Measurements from ENCODE around the gene POU6F2.
A peak's percentile ranks its signal among the peaks of the same experiment; 100 is the strongest.
"Not testable (repeated sequence)": the region's sequence is repeated elsewhere in the genome, so short reads cannot be mapped to it uniquely, and the experiment has no call there.

Gene POU6F2, protein sequence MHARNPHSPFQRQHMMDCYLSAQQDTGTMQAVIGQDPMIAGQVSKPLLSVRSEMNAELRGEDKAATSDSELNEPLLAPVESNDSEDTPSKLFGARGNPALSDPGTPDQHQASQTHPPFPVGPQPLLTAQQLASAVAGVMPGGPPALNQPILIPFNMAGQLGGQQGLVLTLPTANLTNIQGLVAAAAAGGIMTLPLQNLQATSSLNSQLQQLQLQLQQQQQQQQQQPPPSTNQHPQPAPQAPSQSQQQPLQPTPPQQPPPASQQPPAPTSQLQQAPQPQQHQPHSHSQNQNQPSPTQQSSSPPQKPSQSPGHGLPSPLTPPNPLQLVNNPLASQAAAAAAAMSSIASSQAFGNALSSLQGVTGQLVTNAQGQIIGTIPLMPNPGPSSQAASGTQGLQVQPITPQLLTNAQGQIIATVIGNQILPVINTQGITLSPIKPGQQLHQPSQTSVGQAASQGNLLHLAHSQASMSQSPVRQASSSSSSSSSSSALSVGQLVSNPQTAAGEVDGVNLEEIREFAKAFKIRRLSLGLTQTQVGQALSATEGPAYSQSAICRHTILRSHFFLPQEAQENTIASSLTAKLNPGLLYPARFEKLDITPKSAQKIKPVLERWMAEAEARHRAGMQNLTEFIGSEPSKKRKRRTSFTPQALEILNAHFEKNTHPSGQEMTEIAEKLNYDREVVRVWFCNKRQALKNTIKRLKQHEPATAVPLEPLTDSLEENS

DNA sequence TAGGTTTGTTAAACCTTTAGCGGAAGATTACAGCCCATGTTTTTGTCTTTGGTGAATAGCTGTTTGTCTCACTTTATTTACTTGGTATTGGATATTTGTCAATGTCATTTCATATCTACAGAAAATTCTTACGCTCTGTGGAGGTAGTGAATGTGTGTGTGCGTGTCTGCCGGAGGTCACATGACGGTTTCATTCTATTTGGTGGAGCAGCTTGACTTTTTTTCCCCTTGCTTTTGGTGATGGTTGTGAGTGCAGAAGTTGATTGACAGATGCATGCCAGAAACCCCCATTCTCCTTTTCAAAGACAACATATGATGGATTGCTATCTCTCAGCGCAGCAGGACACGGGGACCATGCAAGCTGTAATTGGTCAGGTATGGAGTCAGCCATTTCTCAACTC is at the start of gene POU6F2:
POU6F2 (plus strand) TSS at position 225 of the 400 bp plus-strand sequence; CDS start at position 270, 45 bp downstream.
- DNase-seq (ENCODE audit: low read depth) = no peak

DNA sequence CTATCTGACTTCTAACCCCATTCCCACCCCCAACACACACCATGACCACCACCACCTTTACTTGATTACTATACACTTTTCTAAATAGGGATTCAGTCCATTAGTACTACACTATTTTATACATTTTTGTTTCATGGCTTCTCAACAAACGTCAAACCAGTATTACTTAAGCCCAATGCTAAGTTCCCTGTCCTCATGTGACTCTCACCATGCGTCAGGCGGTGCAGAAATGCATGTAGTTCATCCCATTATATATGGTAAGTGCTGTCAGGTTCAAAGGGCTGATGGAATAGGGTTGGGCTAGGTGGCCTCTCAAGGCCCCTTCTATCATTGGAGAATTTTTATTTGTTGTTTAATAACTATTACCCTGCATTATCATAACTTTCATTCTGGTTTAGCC is 49.2 kb upstream of the POU6F2 start:
- no peak for DNase-seq (ENCODE audit: low read depth)

DNA sequence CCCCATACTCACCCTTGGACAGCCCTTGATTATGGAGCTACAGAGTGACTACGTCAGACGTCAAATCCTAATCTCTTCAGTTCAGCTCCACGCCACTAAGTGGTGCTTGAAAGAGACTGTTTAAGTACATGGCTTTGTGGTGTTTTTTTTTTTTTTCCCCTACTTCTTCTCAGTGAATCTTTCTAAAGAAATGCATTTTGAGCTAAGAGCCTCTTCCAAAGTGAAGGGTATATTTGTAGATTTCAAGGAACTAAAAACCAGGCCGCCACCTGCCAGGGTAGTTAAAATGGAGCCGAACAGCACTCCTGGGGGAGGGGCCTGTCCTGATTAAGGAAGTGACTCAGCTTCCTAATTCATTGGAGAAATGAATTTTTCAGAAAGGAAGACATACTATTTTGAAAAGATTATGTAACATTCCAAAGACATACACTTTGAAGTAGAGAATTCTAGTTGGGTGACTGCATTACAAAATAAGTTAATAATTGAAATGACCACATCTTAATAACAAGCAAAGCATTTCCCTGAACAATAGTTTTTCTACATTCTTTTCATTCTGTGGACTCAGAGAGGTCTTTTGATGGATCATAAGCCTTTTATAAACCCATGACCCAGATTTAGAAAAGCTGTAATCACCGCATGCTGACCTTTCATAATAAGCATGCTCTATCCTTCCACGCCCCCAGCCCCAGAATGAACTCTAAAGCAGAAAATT is 48.1 kb upstream of the POU6F2 start:
- DNase-seq (ENCODE audit: low read depth) = no peak

DNA sequence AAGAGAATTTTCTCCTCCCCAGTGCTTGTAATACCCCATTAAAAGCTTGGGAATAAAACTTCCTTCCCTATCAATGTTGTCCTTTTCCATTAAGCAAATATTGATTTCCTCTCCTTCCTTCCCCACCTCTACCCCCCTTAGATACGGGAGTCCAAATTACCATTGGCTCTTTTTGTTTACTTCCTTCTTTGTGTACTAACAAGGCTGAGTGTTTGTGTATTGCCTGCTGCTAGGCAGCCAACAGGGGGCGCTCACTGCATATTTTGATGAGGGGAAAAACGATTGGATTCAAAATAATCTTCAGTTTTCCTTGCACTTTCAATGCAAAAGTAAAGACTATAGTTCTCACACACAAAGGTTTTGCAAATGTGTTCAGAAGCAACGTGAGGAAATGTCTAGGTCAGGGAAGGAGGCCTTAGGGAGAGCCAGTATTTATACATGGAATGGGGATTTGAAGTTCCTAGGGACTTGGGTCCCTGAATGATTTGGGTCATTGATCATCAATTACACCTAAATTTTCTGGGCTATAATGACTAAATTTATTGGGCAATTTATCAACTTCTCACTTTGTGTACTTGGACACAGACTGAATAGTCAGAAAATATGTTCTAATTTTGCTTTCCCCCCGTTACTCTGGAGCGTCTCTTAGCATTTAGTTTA is 45.1 kb upstream of the POU6F2 start:
- DNase-seq (ENCODE audit: low read depth) = peak; percentile 4

DNA sequence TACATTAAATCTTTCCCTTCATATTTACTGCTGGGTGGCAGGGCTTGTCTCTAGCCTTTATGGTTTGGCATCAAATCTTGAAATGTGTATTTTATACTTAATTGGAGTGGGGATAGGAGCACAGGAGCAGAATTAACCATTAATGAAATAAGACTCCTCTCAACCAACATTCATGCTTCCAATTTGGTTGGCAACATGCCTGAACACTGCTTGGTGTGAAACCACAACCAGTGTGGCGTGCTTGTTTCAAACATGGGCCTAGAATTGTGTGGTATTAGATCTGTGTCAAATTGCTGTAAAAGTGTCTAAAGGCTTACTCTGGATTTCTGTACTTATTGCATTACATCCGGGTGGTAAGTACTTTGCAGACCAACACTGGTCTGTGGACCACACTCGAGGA is 43.7 kb upstream of the POU6F2 start:
- no peak for DNase-seq (ENCODE audit: low read depth)

DNA sequence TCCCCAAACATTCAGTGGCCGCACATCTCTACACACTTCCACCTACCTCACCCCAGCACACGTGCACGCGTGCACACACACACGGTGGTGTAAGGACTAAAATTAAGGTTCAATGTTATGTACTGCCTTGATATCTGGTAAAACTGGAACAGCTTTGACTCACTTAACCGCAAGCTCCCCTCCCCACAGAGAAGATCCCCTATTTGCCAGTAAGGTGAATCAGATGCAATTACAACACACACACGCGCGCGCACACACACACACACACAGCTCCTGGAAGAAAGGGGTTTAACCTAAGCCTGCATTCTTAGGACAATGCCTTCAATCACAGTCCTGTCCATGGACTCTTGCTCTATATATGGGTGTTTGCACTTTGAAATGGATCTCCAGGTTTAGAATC is 43.2 kb upstream of the POU6F2 start:
- DNase-seq (ENCODE audit: low read depth) = no peak

DNA sequence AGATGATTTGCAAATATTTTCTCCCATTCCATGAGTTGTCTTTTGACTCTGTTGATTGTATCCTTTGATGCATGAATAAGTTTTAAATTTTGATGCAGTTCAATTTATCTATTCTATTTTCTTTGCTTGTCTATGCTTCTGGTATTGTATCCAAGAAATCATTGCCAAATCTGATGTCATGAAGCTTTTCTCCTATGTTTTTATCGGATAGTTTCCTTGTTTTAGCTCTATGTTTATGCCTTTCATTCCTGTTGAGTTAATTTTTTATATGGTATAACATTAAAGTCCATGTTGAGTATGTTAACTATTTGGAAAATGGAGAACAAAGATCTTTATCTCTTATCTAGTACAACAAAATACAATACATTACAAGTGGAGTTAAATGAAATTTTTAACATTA is 41.1 kb upstream of the POU6F2 start:
- no peak for DNase-seq (ENCODE audit: low read depth)

DNA sequence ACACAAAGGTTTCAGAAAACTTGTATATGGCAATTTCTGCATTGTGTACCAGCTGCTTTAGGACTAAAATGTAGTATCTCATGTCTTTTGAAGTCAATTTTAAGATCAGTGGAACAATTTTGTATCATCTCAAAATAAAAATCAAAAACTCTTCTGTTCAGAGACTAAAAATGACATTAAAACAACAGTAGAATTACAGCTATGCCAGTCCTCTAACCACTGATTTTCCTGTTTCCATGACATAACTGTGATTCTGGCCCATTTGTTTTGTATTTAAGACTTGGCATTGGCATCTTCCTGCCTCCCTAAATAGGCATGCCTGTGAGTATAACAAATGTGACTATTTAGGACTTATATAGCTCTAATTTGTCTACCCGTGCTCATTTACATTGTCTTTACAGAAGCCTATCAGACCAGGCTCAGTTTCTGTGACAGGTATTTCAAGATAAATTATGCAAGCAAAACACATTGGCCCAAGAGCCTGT is 39.7 kb upstream of the POU6F2 start:
- no peak for DNase-seq (ENCODE audit: low read depth)

DNA sequence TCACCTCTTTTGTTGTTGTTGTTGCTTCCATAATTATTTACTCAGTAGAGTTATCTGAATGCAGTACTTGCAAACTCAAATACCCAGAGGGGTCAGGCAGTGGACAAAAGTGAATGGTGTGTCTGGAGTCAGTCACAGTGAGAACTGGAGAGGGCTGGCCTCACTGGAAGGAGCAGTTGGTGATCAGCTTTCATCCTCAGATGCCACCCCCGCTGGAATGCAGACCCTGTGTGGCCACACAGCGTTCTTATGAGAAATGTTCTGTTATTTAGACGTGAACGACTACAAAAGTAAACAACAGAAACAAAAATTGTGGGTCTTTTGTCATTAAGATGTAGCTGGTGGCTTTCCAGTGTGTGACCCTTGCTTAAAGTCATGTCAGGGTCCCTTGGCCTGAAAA is 39.1 kb upstream of the POU6F2 start:
- no peak for DNase-seq (ENCODE audit: low read depth)

DNA sequence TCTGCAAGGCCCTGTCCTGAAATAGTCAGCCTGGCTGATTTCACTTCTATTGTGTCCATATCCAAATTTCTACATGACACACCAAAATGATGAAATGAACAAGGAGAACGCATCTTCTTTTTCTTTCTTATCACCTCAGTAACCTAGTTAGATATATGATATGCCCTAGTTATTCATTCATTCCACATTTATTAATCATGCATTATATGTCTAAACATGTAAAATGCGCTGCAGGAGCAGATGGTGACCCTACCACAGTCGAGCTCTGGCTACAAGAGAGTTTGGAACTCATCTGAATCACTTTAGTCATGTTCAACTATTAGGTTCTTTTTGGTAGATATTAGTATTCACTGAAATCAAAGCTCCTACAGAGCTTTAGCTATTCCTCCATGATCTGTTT is 36.9 kb upstream of the POU6F2 start:
- DNase-seq (ENCODE audit: low read depth) = no peak

DNA sequence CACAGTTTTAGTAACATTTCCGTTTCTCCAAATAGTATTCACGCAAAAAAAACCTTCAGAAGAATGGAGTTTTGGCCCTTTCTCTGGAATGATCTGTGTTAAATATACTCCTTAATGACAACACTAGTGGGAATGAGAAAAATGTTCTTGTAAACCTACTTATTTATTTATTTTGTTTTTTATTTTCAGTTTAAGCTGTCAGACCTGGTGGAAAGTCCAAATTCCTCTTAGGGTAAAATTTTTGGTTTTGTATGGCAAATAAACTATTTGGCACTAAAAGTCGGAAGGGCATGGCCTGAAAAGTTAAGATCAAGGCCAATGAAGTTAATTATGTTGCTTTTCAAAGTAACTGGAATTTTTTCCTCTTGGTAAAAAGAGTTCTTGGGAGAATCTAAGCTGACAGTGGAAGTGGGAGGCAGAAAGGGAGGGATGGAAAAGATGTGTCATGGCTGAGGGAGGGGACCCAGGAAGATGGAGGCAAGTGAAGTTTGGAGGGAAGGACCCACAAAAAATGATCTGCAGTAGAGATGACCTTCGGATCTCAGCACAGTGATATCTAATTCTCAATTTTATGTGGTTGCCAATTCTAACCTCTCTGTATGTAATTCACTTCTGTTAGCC is 35.2 kb upstream of the POU6F2 start:
- DNase-seq (ENCODE audit: low read depth) = no peak

DNA sequence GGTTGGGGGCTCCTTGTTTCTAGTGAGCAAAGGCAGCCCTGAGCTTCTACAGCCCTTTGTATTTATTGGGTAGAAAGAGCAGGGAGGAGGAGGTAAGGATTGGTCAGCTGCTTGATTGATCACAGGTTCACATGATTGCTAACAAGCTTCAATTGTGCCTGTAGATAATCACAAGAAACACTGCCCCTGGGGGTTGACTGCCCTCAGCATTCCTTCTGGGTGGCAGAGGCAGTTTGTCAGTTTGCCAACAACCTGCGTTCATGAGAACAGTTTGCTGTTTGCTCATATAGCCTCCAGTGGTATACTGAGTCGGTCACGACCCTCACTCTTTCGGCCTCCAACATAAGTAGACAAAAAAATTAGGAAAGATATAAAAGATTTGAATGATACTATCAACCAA is 30.2 kb upstream of the POU6F2 start:
- DNase-seq (ENCODE audit: low read depth) = not testable (repeated sequence)

DNA sequence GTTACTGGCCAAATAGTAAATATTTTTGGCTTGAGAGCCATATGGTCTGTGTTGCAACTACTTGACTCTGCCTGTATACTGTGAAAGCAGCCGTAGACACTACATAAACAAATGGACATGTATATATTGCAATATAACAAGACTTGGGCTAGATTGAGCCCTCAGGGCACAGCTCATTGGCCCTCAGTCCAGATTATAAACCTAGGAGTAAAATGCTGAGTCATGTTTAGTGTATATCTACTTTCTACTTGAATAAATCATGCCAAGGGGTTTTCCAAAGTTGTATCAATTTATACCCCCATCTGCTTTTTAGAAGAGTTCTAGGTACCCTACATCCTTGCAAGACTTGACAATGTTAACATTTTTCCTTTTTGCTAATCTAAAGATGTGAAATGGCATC is 27.4 kb upstream of the POU6F2 start:
- no peak for DNase-seq (ENCODE audit: low read depth)

DNA sequence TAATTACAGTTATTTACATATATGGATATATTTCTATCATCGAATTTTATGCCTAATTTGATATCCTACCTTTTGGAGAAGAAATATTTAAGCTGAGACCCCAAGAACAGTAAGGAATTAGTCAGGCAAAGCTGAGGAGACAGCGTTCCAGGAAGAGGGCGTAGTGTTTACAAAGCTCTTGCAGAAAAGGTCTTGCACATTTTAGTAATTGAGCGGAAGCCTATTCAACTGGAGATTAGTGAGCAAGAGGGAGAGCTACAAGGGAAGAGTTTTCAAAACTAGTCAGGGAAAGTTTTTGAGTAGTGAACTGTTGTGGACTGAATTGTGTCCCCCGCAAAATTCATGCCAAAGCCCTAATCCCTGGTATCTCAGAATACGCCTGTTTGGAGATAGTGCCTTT is 26.5 kb upstream of the POU6F2 start:
- DNase-seq (ENCODE audit: low read depth) = no peak

DNA sequence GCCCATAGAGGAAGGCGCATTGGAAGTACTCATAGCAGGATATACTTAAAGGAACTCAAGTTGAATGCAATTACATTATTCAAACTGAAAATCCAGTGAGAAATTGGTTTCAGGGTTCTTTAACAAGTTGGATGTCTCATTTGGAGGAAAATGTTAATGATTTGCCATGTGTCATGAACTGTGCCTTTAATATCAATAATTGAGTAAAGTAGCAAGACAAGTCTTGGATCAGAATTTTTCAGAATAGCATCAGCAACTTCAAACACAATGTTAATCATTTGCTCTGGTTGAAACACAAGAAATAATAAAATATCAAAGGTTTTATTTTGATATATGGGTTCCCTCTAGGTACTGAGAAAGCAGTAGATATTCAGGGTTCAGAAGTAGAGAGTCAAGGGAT is 24.5 kb upstream of the POU6F2 start:
- DNase-seq (ENCODE audit: low read depth) = no peak

DNA sequence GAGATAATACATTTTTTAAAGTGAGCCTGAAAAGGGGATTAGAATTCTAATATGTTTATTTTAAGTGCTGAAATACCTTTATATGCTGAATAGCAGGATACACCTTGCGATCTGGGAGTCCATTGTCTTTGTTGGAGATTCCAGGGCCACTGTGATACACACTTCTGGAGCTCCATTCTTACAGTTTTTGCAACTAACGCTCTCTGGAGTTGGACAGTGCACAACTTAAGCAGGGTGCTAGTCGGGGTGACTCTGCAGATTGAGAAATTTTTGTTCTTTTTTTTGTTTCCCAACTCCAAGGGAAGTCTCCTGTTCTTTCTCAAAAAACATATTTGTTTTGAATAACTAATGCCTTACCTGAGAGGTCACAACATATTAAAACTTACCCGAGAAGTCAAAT is 23.7 kb upstream of the POU6F2 start:
- DNase-seq (ENCODE audit: low read depth) = no peak

DNA sequence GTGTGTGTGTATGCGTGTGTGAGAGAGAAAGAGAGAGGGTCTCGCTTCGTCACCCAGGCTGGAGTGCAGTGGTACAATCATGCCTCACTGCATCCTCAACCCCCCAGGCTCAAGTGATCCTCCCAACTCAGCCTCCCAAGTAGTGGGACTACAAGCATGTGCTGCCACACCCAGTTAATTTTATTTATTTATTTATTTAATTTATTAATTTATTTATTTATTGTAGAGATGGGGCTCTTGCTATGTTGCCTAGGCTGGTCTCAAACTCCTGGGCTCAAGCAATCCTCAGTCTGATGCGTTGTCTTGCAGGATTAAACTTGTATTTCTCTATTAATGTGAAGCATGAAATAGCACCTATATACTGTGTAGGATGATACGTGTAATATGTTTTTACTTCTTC is 21.8 kb upstream of the POU6F2 start:
- no peak for DNase-seq (ENCODE audit: low read depth)

DNA sequence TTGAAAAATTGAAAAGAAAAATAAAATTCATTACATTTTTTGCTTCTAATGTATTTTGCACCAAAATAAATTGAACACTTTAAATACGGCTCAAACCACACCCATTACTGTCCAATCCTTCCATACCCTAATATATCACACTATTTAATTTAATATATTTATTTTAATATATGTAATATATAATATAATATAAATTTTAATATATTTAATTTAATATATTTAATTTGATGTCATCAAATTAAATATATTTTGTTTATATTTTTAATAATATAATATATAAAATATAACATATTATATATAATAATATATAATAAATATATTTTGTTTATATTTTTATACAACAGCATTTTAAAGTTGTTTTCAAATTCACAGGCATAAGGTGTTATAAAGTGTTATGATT is 15.7 kb upstream of the POU6F2 start:
- DNase-seq (ENCODE audit: low read depth) = no peak

DNA sequence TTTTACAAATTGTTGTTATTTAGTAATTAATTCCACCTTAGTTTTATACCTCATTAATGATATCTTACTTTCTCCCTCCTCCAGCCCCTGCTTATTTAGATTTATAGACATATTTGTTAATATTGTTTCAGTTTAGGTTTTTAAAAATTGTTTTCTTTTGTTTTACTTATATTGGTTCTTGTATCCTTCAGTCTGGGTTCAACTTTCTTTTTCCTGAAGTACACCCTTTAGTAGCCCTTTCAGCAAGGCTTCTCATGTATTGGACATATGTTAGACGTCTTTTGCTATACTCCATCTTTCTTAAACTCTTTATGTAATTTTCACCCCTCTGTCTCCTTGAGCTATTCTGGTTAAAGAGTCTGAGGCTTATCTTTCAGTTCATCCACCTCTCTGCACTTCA is 12.8 kb upstream of the POU6F2 start:
- DNase-seq (ENCODE audit: low read depth) = no peak

DNA sequence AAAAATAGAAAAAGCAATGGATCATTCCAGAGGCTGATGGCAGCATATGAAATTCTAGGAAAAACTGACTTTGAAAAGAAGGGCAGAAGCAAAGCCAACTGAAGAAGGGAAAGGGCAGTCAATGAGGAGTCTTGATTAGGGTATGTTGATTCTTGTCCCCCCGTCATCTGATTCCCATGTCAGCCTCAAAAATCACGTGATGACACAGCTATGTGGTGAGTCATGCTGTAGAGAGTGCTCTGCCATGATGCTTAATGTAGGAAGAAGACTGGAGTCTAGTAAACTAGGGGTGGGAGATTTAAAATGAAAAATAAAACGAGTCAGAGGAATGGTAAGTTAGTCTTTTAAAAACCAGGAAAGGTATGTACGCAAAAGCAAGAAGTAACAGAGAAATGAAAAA is 3.9 kb upstream of the POU6F2 start:
- no peak for DNase-seq (ENCODE audit: low read depth)

DNA sequence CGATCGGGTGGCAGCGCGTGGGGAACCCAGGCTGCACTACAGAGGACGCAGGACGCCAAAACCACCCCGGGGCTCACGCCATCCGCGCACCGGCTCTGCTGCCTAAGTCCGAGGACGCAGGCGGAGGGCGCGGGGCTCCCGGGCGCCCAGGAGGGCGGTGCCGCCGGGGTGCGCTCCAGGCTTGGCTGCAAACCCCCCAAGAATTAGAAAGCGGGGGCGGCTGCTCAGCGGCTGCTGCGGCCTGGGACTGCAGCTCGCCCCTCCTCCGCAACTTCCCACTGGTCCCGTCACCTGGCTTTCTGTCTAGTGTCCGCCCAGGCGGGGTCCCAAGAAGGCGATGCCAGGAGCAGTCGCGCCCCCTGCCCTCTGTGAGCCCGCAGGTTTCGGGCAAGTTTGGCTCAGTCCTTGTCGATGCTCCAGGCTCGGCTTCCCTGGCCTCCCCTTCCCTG is 1.7 kb upstream of the POU6F2 start:
- DNase-seq (ENCODE audit: low read depth) = no peak

DNA sequence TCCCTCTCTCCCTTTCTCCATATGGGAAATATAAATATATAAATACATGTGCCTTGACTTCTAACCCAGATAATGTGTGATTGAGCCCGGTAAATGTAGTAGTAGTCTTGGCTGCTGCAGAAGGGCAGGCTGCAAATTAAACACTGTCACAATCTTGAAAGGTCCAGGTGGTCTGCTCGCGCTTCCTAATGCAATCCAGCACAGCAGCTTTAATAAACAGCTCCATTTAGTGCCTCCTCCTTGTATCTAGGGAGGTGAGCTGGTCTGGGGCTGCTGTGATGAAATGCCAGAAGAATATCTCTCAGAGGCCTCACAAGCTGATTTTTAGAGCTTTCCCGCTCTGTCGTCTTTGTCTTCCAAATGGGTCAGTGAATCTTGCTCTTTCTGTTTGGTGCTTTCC is 782 bp downstream of the POU6F2 start:
- DNase-seq (ENCODE audit: low read depth) = no peak
